HK-2 (cell line): ENCODE results near the gene LYPD1.
"Not testable (repeated sequence)": the region's sequence is repeated elsewhere in the genome, so short reads cannot be mapped to it uniquely, and the experiment has no call there.

Experiments used
- DNase-seq: peaks from one replicate; pipeline ENCODE4 v3.0.0-alpha.2; 2018; ENCODE audit not compliant: unreplicated experiment

LYPD1 gene

DNA sequence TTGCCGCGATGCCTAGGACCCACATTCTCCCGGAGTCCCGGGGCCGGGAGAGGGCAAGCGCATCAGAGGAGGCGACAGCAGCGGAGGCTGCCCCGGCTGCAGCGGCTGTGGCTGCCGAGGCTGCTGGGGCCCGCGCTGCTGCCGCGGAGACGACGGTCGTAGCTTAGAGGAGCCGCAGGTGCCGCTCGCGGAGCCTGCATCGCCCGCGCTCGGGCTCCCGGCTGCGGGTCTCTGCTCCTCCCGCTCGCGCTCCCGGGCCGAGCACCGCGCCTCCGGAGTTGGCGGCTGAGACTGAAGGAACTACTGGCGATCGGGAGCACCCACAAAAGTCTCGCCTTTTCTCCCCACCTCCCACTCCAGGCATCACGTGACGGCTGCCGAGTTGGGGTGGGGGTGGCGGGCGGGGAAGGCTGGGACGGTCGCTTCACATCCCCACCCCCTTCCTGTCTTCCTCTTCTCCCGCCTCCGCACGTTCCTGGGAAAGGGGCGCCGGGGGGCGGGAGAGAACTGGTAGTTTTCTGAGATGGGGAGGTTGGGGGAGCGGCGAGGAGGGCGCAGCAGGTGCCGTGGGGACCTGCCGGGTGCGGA, at the start of gene LYPD1:
Gene LYPD1, minus strand, starts transcription at position 298 of the 588 bp plus-strand sequence. Its CDS starts 273 bp downstream, at position 25.
- peak; percentile 38 for DNase-seq

- no peak for DNase-seq
These were observed 49.5 kb upstream of the LYPD1 start for GRCh38 chr2:132719480-132719879.

- DNase-seq = no peak
These were observed 46.9 kb upstream of the LYPD1 start for GRCh38 chr2:132716954-132717353.

DNA sequence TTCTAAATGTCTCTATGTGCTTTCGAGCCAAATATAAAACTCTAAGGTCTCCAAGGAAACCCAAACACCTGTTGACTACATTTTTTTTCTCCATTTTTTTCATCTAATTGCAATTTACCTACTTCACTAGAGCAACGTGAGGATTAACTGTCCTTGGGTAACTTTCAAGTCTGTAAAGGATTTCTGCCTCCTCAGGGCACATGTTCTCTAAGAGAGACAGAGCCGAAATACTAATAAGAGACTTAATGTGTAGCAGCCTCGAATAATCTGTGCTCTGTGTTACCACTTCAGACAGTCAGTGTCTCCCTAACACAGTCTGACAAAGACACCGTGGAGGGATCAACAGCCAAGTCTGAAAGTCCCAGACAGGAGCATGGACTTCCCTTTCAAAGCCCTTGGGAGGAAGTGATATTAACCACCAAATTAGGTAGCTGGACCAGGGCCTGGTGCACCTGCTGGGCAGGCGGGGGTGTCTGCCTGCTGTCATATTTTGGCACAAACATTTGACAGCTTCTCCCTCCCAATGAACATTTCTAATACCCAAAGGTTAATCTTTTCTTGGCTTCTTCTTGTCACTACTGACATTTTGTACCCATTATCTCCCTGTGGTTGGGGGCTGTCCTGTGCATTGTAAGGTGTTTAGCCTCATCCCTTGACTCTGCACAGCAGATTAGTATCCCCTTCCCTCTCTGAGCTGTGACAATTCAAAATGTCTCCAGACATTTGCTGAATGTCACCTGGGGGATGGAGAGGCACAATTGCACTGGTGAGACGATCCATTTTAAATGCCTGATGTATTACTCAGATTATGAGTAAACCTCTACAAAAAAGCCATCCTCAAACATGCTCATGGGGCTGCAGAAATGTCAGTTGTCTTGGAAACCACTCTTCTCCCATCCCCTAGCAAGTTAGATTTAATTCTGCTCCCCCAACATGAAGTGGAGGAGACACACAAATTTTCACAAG, 45.7 kb upstream of the LYPD1 start:
- no peak for DNase-seq

DNA sequence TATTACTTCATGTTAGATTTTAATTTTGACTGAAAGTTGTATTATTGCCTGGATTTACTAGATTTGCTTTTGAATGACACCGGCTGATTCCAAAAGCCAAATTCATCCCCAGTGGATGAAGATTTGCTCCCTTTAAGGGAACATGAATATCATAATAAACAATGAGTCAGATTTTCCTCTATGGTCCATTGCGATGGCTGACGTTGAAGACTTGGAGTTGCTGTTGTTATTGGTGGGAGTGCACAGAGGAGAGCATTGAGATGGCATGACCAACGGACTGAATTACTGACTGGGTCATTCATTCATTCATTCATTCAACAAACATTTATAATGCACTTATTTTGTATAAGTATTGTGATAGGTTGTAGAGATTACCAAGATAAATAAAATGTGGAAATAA, 33.4 kb upstream of the LYPD1 start:
- no peak for DNase-seq

DNA sequence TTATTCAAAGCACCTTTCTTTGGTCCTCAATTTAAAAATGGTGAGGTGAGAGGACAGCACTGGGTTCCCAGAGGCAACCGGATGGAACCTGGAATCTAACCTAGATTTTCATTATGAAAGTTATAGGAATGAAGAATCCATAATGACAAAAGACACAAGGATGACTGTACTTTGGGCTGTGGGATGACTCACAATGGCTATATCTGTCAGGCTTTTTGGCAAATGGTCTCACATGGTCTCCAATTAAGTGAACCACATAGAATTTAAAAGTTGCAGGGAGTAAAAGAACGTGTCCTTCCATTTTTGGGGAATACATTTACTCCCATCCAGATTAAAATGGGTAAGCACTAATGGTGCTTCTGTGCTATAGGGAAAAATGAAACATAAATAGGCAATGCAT, 31.8 kb upstream of the LYPD1 start:
- DNase-seq = no peak

GRCh38 chr2:132699802-132700201, 29.8 kb upstream of the LYPD1 start:
- not testable (repeated sequence) for DNase-seq

DNA sequence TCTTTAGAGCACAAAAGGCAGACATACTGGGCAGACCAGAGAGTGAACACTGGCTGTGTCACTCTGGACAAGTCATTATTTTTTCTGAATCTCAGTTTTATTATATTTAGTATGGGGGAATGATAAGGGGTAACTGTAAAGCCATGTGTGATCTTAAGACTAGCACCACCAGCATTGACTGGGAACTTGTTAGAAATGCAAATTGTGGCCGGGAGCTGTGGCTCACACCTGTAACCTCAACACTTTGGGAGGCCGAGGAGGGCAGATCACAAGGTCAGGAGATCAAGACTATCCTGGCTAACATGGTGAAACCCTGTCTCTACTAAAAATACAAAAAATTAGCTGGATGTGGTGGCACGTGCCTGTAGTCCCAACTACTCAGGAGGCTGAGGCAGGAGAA, 28.3 kb upstream of the LYPD1 start:
- not testable (repeated sequence) for DNase-seq

- no peak for DNase-seq
These were observed 27.7 kb upstream of the LYPD1 start for GRCh38 chr2:132697556-132698205.

- DNase-seq = no peak
These were observed 22.8 kb upstream of the LYPD1 start for GRCh38 chr2:132692816-132693215.

DNA sequence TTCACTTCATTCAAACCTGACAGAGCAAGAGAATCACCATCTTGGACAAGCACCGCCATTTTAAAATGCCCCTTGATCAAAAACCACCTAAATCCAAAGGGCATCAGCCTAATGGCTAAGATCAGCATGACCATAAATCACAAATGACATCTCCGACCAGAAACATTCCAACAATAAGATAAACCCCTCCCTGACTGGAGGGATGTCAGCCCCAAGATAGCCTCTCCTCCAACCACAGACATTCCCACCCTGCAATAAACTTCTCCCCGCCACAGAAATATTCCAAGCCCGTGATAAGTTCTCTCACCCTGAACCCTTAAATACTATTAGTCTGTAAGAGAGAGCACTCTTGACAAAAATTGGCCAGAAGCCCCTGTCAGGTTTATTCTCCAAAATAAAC, 21.6 kb upstream of the LYPD1 start:
- no peak for DNase-seq

DNA sequence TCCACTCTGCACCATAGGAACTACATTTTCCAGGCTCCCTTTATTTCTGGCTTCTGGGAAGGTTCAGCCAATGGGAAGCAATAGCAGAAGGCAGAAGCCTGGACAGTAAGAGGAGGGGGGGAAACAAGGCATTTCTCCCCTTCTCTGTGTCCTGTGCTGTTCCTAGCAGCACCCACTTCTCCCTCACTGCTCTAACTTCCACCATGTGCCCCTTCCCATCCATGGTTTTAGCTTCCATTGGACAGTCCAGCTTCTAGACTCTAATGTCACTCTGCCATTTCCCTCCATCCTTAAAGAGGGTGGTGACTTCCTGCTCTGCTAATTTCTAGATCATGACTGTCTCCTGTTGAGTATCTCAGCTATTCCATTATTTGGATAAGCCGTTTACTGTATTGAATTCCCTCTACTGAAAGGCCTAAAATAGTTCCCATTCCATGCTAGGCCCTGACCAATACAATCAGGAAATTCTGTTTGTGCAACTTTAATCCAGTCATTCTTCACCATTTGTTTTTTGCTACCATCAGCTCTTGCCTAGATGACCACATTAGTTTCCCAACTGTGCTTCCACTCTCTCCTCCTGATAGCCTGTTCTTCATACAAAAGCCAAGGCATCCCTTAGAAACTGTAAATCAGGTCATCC, 20.8 kb upstream of the LYPD1 start:
- no peak for DNase-seq

GRCh38 chr2:132681766-132682165, 11.8 kb upstream of the LYPD1 start:
- no peak for DNase-seq

- DNase-seq = no peak
These were observed 10.5 kb upstream of the LYPD1 start for GRCh38 chr2:132680544-132680943.

DNA sequence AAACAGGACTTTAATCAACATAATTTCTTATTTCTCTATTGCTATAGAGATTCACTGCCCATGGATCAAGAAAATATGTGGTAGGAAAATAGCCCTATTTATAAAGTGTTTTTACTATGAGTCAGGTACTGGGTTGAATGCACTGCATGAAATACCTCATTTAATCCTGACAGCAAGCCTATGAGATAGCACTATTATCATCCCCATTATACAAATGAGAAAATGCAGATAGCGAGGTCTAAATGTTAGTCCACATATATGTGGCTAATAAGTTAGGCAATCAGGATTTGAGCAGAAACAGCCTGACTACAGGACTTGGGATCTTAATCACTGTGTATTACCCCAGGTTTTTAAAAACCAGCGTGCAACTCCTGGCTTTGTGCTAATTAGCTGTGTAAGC, 8.5 kb upstream of the LYPD1 start:
- DNase-seq = no peak

GRCh38 chr2:132677661-132678060, 7.7 kb upstream of the LYPD1 start:
- DNase-seq = no peak

DNA sequence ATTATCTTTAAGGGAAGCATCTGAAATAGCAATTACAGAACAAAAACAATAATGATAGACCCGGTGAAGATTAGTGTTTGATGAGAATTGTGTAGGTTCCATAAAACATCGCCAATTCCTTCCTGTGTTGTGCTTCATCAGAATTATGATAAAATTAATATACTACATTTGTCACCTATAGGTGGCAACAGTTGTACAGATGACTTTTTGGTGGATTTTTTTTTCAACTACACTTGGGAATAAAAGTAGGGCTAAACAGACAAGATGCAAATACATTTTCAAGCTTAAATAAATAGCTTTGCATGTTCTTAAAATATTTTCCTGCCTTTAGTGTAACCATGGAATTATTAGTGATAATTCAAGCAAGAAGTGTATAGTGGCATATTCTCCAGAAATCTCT, 7.0 kb upstream of the LYPD1 start:
- DNase-seq = no peak

DNA sequence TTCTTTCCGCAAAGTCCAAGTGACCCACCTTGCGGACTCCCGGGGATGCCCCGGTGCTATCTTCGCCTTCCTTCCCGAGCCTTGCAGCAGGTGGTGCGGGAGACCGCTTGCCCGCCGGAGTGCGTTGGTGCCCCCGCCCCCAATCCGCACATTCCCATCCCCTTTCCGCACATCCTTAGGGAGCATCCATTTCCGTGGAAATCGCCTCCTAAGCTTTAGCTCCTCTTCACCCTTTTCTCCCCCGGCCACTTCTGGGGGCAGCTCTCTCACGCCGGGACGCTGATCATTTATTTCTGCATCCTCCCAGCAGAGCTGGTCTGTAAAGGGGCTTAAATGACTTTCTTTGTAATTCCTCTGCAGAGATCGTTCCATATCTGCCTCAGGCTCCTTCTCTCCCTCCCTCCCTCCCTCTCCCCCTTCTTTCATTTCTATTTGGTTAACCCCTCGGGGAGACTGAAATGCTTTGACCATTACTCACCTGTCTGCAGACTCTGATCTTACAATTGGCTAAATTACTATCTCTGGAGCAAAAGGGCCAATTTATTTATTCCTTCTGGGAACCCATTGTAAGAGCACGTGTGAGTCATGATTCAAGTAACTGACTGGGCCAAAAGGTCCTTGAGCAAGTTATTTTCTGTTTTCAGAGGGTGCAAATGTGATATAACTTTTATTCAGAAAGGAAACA, 1.3 kb upstream of the LYPD1 start:
- DNase-seq = peak; percentile 45

DNA sequence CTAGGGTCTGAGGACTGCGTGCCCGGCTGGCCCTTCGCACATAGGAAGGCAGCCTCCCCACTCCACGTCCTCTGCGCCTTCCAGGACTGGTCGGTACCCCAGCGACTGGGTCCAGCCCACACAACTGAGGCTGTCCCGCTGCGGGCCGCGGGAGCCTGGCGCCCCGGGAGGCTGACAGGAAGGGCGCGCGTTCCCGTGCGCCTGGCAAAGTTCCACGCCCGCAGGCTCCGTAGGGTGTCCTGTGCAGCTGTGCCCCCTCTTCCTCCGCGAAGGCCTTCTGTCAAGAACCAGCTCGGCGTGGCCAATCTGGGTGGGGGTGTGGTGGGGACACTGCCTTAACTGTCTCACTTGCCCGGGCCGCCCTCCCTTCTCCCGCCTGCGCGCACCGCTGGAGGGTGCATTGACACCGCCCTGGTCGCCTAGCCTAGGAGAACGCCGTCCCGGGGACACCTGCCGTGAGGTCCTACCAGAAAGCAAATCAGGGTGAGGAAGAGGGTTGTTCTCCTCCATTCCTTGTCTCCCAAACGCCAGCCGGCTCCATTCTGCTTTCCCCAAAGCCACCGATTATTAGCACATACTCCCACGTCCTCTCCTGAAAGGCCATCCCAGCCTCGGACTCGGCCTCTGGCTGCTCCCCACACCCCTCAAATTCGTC, 618 bp upstream of the LYPD1 start:
- peak; percentile 47 for DNase-seq

GRCh38 chr2:132668987-132669907, 758 bp downstream of the LYPD1 start:
- DNase-seq = peak; percentile 35
